Heart left ventricle (tissue), 16 donors: Measurements from ENCODE around the gene DAB2. TPM values are rescaled to one million over a fixed set of nuclear protein-coding genes. Genes with fewer than 3 reads are reported as not detected.

ENCODE experiments used
- ATAC-seq, 4 donors: fragments of 200-7000 bp; cut with Tn5 transposase; one replicate each; pipeline ENCODE4 v1.9.1; 2020 to 2022; ENCODE audit warnings: moderate library complexity in 4 of 4, mild to moderate bottlenecking in 3 of 4, moderate number of reproducible peaks in 1 of 4
- DNase-seq, 5 donors: peaks; one replicate each; pipeline ENCODE4 v3.0.0-alpha.2; 2020
- H3K27ac ChIP-seq, 12 donors: fragments of 200-600 bp; sonication (generic) in 4 of 12; one replicate each; pipeline versions ENCODE4 v1.5.0 to v1.8.0; 2016 to 2022; ENCODE audit warnings: mild to moderate bottlenecking in 2 of 12
- H3K27me3 ChIP-seq, 9 donors: fragments of 200-600 bp; sonication (generic) in 2 of 9; one replicate each; pipeline versions ENCODE4 v1.5.1 to v1.8.0; 2016 to 2022; ENCODE audit warnings: mild to moderate bottlenecking in 3 of 9
- H3K36me3 ChIP-seq, 9 donors: fragments of 200-600 bp; sonication (generic) in 2 of 9; one replicate each; pipeline versions ENCODE4 v1.5.0 to v1.8.0; 2018 to 2022; ENCODE audit warnings: mild to moderate bottlenecking in 2 of 9
- H3K4me1 ChIP-seq, 12 donors: fragments of 200-600 bp; sonication (generic) in 4 of 12; one replicate each; pipeline versions ENCODE4 v1.5.0 to v1.8.0; 2016 to 2022; ENCODE audit warnings: mild to moderate bottlenecking in 3 of 12
- H3K4me3 ChIP-seq, 12 donors: fragments of 200-600 bp; sonication (generic) in 4 of 12; one replicate each; pipeline versions ENCODE4 v1.5.0 to v1.8.0; 2017 to 2022; ENCODE audit warnings: mild to moderate bottlenecking in 9 of 12, moderate library complexity in 4 of 12
- H3K9me3 ChIP-seq, 12 donors: fragments of 200-600 bp; sonication (generic) in 4 of 12; one replicate each; pipeline versions ENCODE4 v1.5.0 to v1.8.0; 2016 to 2022; ENCODE audit warnings: mild to moderate bottlenecking in 1 of 12
- POLR2A ChIP-seq, 2 donors: fragments of 450-650 bp; IDR thresholded peaks; one replicate each; pipeline ENCODE4 v1.6.1; 2017; ENCODE audit warnings: antibody characterized with exemption in 2 of 2, mild to moderate bottlenecking in 2 of 2, moderate library complexity in 2 of 2
- WGBS, 4 donors: extraction: QIAGEN DNeasy Blood & Tissue Kit in 2 of 4; methylation state at CpG; one replicate each; pipeline versions ENCODE4 v1.1.5 to v1.1.7; 2013 to 2018; 5-methylcytosine and 5-hydroxymethylcytosine counted together
- intact Hi-C, 10 donors: fragments of 100-400 bp; cut with DNase I; formaldehyde crosslinking; loops; one replicate each; pipeline versions ENCODE4 v1.11.1 to v1.14.2; 2022
- polyA plus RNA-seq, 2 donors: library from polyadenylated mRNA; stranded (reverse); fragments of 200-250 nt; gene quantifications; one replicate each; pipeline ENCODE4 v1.2.3, GENCODE V29; 2013
- total RNA-seq, 9 donors: library from RNA; depleted of rRNA in 2 of 9; stranded (reverse); fragments of >200 nt in 2 of 9; fragmentation: NEBNext Ultra II Directional in 3 of 9; extraction: Animal tissue kit (Norgen Biotek cat#: 25700) in 3 of 9; gene quantifications; one replicate each; pipeline versions ENCODE4 v1.1.0 to v1.2.4, GENCODE V29; 2016 to 2023
- TF ChIP-seq, protein P1 (sequence below), 12 donors: fragments of 200-600 bp; sonication (generic) in 4 of 12; IDR thresholded peaks; one replicate each; pipeline versions ENCODE4 v1.5.0 to v1.8.0; 2018 to 2022; ENCODE audit warnings: antibody characterized with exemption in 12 of 12, mild to moderate bottlenecking in 5 of 12
- donor health status: ischemic (EF 13 %, LVEDD 7.1; RV severe dilation, severe dysfunction).
- donor health status: healthy with polysubstance abuse.
- donor health status: DM: no; HTN: yes; CAD: no.
- donor health status: DM: no; HTN: no; CAD: no.
- donor health status: ischemic (EF 25% LVEDD 6.9; RV normal size, moderate dysfunction).
- donor health status: ischemic (EF 25% LVEDD 5.7; RV mildly dilated, moderate dysfunction).
- donor health status: healthy.
- donor health status: DM: yes; HTN: yes; CAD: no.
- donor health status: ischemic (EF 35%, LVEDD 5.7; RV mildly dilated, moderate dysfunction).
- donor health status: nonischemic (EF 11% LVEDD 7.7; RV severe dilation, severe dysfunction).
- donor health status: DM: yes; HTN: yes; CAD: no.
- donor health status: PGD.
- donor health status: ischemic (EF 29% LVEDD 5.4; RV normal size, mild dysfunction).
- donor health status: nonischemic (EF 23%, LVEDD 6.1; RV moderate dilation, normal function).

DAB2 gene
- total and polyA plus RNA-seq, 11 donors, result 7.8 to 157 (median 24.9) TPM

- ATAC-seq (peak in 1 of 4 donors; percentile 36), DNase-seq (no peak)
- intact Hi-C loops, result no loop called here
- Histone ChIP-seq H3K9me3 (no peaks in the 10 kb centered on the region), H3K27me3 (no peaks in the 10 kb centered on the region), H3K4me1 (peaks cover 0 to 48% (median 17%) of the 10 kb centered on the region in 12 donors), H3K27ac (no peak overlapping the region), H3K4me3 (no peak overlapping the region), H3K36me3 (peaks cover 0 to 60% (median 52%) of the 10 kb centered on the region in 9 donors)
- WGBS, 4 donors, result 60 to 77% (median 71%) methylated on average over 3 of the region's 3 CpGs
- TF ChIP-seq POLR2A (IDR thresholded peaks at IDR 0.05), result no peak
- TF ChIP-seq, protein P1, sequence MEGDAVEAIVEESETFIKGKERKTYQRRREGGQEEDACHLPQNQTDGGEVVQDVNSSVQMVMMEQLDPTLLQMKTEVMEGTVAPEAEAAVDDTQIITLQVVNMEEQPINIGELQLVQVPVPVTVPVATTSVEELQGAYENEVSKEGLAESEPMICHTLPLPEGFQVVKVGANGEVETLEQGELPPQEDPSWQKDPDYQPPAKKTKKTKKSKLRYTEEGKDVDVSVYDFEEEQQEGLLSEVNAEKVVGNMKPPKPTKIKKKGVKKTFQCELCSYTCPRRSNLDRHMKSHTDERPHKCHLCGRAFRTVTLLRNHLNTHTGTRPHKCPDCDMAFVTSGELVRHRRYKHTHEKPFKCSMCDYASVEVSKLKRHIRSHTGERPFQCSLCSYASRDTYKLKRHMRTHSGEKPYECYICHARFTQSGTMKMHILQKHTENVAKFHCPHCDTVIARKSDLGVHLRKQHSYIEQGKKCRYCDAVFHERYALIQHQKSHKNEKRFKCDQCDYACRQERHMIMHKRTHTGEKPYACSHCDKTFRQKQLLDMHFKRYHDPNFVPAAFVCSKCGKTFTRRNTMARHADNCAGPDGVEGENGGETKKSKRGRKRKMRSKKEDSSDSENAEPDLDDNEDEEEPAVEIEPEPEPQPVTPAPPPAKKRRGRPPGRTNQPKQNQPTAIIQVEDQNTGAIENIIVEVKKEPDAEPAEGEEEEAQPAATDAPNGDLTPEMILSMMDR (IDR thresholded peaks at IDR 0.05), result no peak
These were observed 29.8 kb downstream of the DAB2 start for GRCh38 chr5:39394946-39395345.

DNA sequence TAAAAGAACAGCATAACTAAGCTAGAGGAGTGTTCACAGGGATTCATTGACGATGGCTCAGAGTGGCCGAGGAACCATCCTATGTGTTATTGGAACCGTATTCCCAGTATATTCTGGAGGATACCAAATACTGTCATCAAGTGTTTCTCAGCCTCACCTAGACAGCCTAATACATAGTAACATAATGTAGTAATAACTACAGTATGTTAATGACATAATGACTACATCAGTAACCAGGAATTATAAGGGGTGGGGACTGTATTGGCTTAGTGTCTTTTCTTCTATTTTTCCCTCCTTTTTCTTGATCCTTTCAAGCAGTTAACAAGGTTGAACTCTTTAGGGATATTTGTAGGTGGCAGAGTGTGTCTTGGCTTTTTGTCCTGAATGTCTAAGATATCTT is 33.8 kb downstream of the DAB2 start:
- Histone ChIP-seq H3K9me3 (no peaks in the 10 kb centered on the region), H3K27ac (no peak overlapping the region), H3K36me3 (peaks cover 0 to 86% (median 79%) of the 10 kb centered on the region in 9 donors), H3K4me3 (no peak overlapping the region), H3K27me3 (no peaks in the 10 kb centered on the region), H3K4me1 (peaks cover 0 to 17% (median 2%) of the 10 kb centered on the region in 12 donors)
- ATAC-seq, result no peak
- 94 to 97% (median 96%) methylated on average over 3 of the region's 3 CpGs for WGBS, 4 donors
- intact Hi-C loops, result no loop called here
- no peak for DNase-seq
- TF ChIP-seq, protein P1 (IDR thresholded peaks at IDR 0.05), result no peak
- TF ChIP-seq POLR2A (IDR thresholded peaks at IDR 0.05), result no peak

GRCh38 chr5:39387293-39387692 is 37.5 kb downstream of the DAB2 start:
- ATAC-seq (no peak), DNase-seq (no peak)
- intact Hi-C loops, result no loop called here
- H3K27me3 ChIP-seq, result no peaks in the 10 kb centered on the region
- no peak overlapping the region for H3K4me3 ChIP-seq
- TF ChIP-seq, protein P1 (IDR thresholded peaks at IDR 0.05), result no peak
- no peak for TF ChIP-seq POLR2A (IDR thresholded peaks at IDR 0.05)
- H3K36me3 ChIP-seq, result peaks cover 2 to 100% (median 96%) of the 10 kb centered on the region in 9 donors
- no peaks in the 10 kb centered on the region for H3K4me1 ChIP-seq
- H3K9me3 ChIP-seq, result no peaks in the 10 kb centered on the region
- WGBS, 4 donors, result 91 to 92% (median 91%) methylated on average over 2 of the region's 2 CpGs
- no peak overlapping the region for H3K27ac ChIP-seq

- Histone ChIP-seq H3K27me3 (no peaks in the 10 kb centered on the region), H3K27ac (no peak overlapping the region), H3K4me1 (peaks cover 0 to 9% (median 0%) of the 10 kb centered on the region in 12 donors), H3K4me3 (no peak overlapping the region), H3K9me3 (no peaks in the 10 kb centered on the region), H3K36me3 (peaks cover 2 to 100% (median 85%) of the 10 kb centered on the region in 9 donors)
- WGBS, 4 donors, result 89 to 96% (median 93%) methylated on average over 1 of the region's 1 CpG
- ATAC-seq (no peak), DNase-seq (no peak)
- no peak for TF ChIP-seq POLR2A (IDR thresholded peaks at IDR 0.05)
- TF ChIP-seq, protein P1 (IDR thresholded peaks at IDR 0.05), result no peak
- intact Hi-C loops, result loop anchor here in 1 of 10 donors (5.0 kb wide), 1 partner anchor 38 kb away; the partner anchor contains the start of gene DAB2
These were observed 40.5 kb downstream of the DAB2 start for GRCh38 chr5:39384271-39384670.
